H1 (cell line): ENCODE data around the gene FHAD1. TPM values are rescaled to one million over a fixed set of nuclear protein-coding genes. Genes with fewer than 3 reads are reported as not detected.
A peak's percentile ranks its signal among the peaks of the same experiment; 100 is the strongest.

Experiments
- CTCF ChIA-PET: fragments of 300-600 bp; sonication (Branson Sonifier 250); formaldehyde crosslinking; loops from one replicate; lab custom pipeline; 2021; ENCODE audit not compliant: partially characterized antibody; lab: Charles Lee
- POLR2A ChIA-PET: fragments of 300-600 bp; sonication (Branson Sonifier 250); formaldehyde crosslinking; loops from one replicate; lab custom pipeline; 2021; ENCODE audit warnings: inconsistent platforms; ENCODE audit not compliant: partially characterized antibody; lab: Charles Lee
- DNase-seq, 2 experiments: peaks; one replicate each; pipeline versions ENCODE4 v3.0.0 to v3.0.0-alpha.2; 2010 to 2022; ENCODE audit warnings: low spot score in 2 of 2, low read depth in 1 of 2, mixed read lengths in 1 of 2
- FAIRE-seq: peaks from 2 replicates; lab custom pipeline; 2011; peaks lifted over from hg19 to GRCh38; lab: Jason Lieb, UNC
- H2AFZ ChIP-seq: 2 replicates; pipeline ENCODE4 v1.8.1; 2012; ENCODE audit warnings: low read length, inconsistent platforms
- H2AK5ac ChIP-seq: 2 replicates; pipeline ENCODE4 v1.6.1; 2013; ENCODE audit warnings: low read depth, low read length
- H2BK120ac ChIP-seq: replicated peaks from 2 replicates; pipeline ENCODE3; 2013; ENCODE audit warnings: low read depth, low read length, inconsistent platforms
- H2BK12ac ChIP-seq: 2 replicates; pipeline ENCODE4 v1.6.1; 2013; ENCODE audit warnings: low read depth, low read length
- H2BK15ac ChIP-seq: 2 replicates; pipeline ENCODE4 v1.6.1; 2013; ENCODE audit warnings: low read length
- H2BK20ac ChIP-seq: 2 replicates; pipeline ENCODE4 v1.6.1; 2013; ENCODE audit warnings: low read length
- H2BK5ac ChIP-seq: 2 replicates; pipeline ENCODE4 v1.6.1; 2013; ENCODE audit warnings: low read depth, low read length
- H3K14ac ChIP-seq: 2 replicates; pipeline ENCODE4 v1.6.1; 2013; ENCODE audit warnings: inconsistent platforms; ENCODE audit not compliant: insufficient read length
- H3K18ac ChIP-seq: 2 replicates; pipeline ENCODE4 v1.6.1; 2013; ENCODE audit warnings: low read length; ENCODE audit errors: extremely low read depth
- H3K23ac ChIP-seq: 2 replicates; pipeline ENCODE4 v1.6.1; 2013; ENCODE audit warnings: inconsistent platforms; ENCODE audit not compliant: insufficient read length
- H3K23me2 ChIP-seq: 2 replicates; pipeline ENCODE4 v1.6.1; 2013; ENCODE audit warnings: low read depth, low read length
- H3K27ac ChIP-seq: 2 replicates; pipeline ENCODE4 v1.6.1; 2011; ENCODE audit warnings: low read depth, low read length, inconsistent platforms
- H3K27me3 ChIP-seq, 4 experiments: replicated peaks in 1 of 4; 1 replicate in 1 of 4; 2 replicates in 3 of 4; pipeline versions ENCODE4 v1.6.1 to v1.8.1; 2011 to 2013; ENCODE audit warnings: low read length in 3 of 4, mild to moderate bottlenecking in 3 of 4, inconsistent platforms in 2 of 4, mixed read lengths in 2 of 4, moderate library complexity in 1 of 4; ENCODE audit not compliant: control insufficient read depth in 3 of 4, insufficient read depth in 3 of 4; ENCODE audit errors: extremely low read depth in 1 of 4
- H3K36me3 ChIP-seq, 4 experiments: 2 replicates each; pipeline versions ENCODE4 v1.6.1 to v1.8.1; 2011 to 2013; ENCODE audit warnings: mild to moderate bottlenecking in 4 of 4, low read length in 3 of 4, moderate library complexity in 2 of 4, control low read depth in 1 of 4, inconsistent platforms in 1 of 4; ENCODE audit not compliant: insufficient read depth in 4 of 4, control insufficient read depth in 2 of 4
- H3K4ac ChIP-seq: replicated peaks from 2 replicates; pipeline ENCODE3; 2013; ENCODE audit warnings: low read length, low read depth, mixed read lengths, inconsistent platforms; ENCODE audit not compliant: insufficient read length
- H3K4me1 ChIP-seq, 4 experiments: replicated peaks in 1 of 4; 1 replicate in 1 of 4; 2 replicates in 3 of 4; pipeline versions ENCODE4 v1.6.1 to v1.8.1; 2011 to 2013; ENCODE audit warnings: low read length in 3 of 4, inconsistent platforms in 2 of 4, mixed read lengths in 1 of 4; ENCODE audit not compliant: insufficient read depth in 4 of 4, control insufficient read depth in 3 of 4
- H3K4me2 ChIP-seq, 2 experiments: 2 replicates each; pipeline versions ENCODE4 v1.6.1 to v1.8.1; 2011 to 2013; ENCODE audit warnings: low read depth in 2 of 2, low read length in 2 of 2, control low read depth in 1 of 2, inconsistent platforms in 1 of 2, mild to moderate bottlenecking in 1 of 2; ENCODE audit not compliant: insufficient read depth in 1 of 2
- H3K4me3 ChIP-seq, 4 experiments: fragments of 200-600, 300-600 bp in 1 of 4; sonication (generic), shearing (Covaris generic), sonication (Bioruptor Twin) in 1 of 4; 2 replicates each; pipeline versions ENCODE4 v1.5.1 to v1.8.1; 2011 to 2016; ENCODE audit warnings: low read length in 4 of 4, low read depth in 3 of 4, control low read depth in 2 of 4, inconsistent platforms in 2 of 4, mild to moderate bottlenecking in 2 of 4, mixed read lengths in 1 of 4, moderate library complexity in 1 of 4; ENCODE audit not compliant: insufficient read depth in 2 of 4; ENCODE audit errors: extremely low read depth in 1 of 4
- H3K56ac ChIP-seq: replicated peaks from 2 replicates; pipeline ENCODE3; 2013; ENCODE audit warnings: low read depth, mild to moderate bottlenecking, mixed read lengths, low read length, inconsistent platforms; ENCODE audit not compliant: insufficient read length
- H3K79me1 ChIP-seq: 2 replicates; pipeline ENCODE4 v1.6.1; 2013; ENCODE audit warnings: low read depth, low read length, control low read depth
- H3K79me2 ChIP-seq, 2 experiments: 2 replicates each; pipeline versions ENCODE4 v1.6.1 to v1.8.1; 2012 to 2013; ENCODE audit warnings: low read length in 2 of 2, mild to moderate bottlenecking in 2 of 2, inconsistent platforms in 1 of 2; ENCODE audit not compliant: insufficient read depth in 2 of 2, control insufficient read depth in 1 of 2
- H3K9ac ChIP-seq, 4 experiments: replicated peaks in 1 of 4; 1 replicate in 1 of 4; 2 replicates in 3 of 4; pipeline versions ENCODE4 v1.6.1 to v1.8.1; 2011 to 2013; ENCODE audit warnings: low read depth in 3 of 4, low read length in 3 of 4, control low read depth in 2 of 4, mild to moderate bottlenecking in 2 of 4, moderate library complexity in 2 of 4, inconsistent platforms in 1 of 4; ENCODE audit errors: extremely low read depth in 1 of 4
- H3K9me3 ChIP-seq, 2 experiments: 2 replicates each; pipeline versions ENCODE4 v1.6.1 to v1.8.1; 2012 to 2013; ENCODE audit warnings: mild to moderate bottlenecking in 2 of 2, moderate library complexity in 2 of 2, control low read depth in 1 of 2, inconsistent platforms in 1 of 2, low read depth in 1 of 2, low read length in 1 of 2, mixed read lengths in 1 of 2; ENCODE audit not compliant: insufficient read depth in 2 of 2
- H4K20me1 ChIP-seq, 2 experiments: replicated peaks in 1 of 2; 2 replicates each; pipeline versions ENCODE3 to v1.8.1; 2011 to 2013; ENCODE audit warnings: inconsistent platforms in 2 of 2, low read length in 2 of 2, mild to moderate bottlenecking in 1 of 2; ENCODE audit not compliant: insufficient read depth in 2 of 2, control insufficient read depth in 1 of 2
- H4K5ac ChIP-seq: 2 replicates; pipeline ENCODE4 v1.6.1; 2013; ENCODE audit warnings: low read length, low read depth, mixed read lengths, inconsistent platforms; ENCODE audit not compliant: insufficient read length
- H4K8ac ChIP-seq: 2 replicates; pipeline ENCODE4 v1.8.0; 2013; ENCODE audit warnings: mild to moderate bottlenecking, moderate library complexity, low read length, inconsistent platforms; ENCODE audit not compliant: insufficient read depth; ENCODE audit errors: extremely low read depth
- H4K91ac ChIP-seq: replicated peaks from 2 replicates; pipeline ENCODE3; 2013; ENCODE audit warnings: low read length, mixed read lengths, inconsistent platforms; ENCODE audit not compliant: insufficient read length
- GTF2F1 ChIP-seq: IDR thresholded peaks from 2 replicates; pipeline ENCODE4 v1.6.1; 2012; ENCODE audit warnings: low read depth, low read length, improper control_type of control experiment, borderline replicate concordance
- HDAC2 ChIP-seq, 2 experiments: fragments of 300-600 bp in 1 of 2; sonication (generic) in 1 of 2; IDR thresholded peaks; 2 replicates each; pipeline ENCODE4 v1.6.1; 2011 to 2012; ENCODE audit warnings: low read depth in 2 of 2, low read length in 2 of 2, mild to moderate bottlenecking in 2 of 2, moderate library complexity in 2 of 2, borderline replicate concordance in 1 of 2, inconsistent platforms in 1 of 2
- MAX ChIP-seq: IDR thresholded peaks from 2 replicates; pipeline ENCODE4 v1.6.1; 2012; ENCODE audit warnings: inconsistent platforms
- PHF8 ChIP-seq: fragments of 200-600 bp; sonication (generic); conservative IDR thresholded peaks from 2 replicates; pipeline ENCODE4 v1.7.1; 2012; ENCODE audit warnings: low read depth, mild to moderate bottlenecking, inconsistent platforms, low read length, moderate library complexity
- POU5F1 ChIP-seq: IDR thresholded peaks from 2 replicates; pipeline ENCODE4 v1.6.1; 2011; ENCODE audit warnings: low read depth, mild to moderate bottlenecking, low read length, moderate library complexity
- RFX5 ChIP-seq: IDR thresholded peaks from 2 replicates; pipeline ENCODE4 v1.6.1; 2011; ENCODE audit warnings: low read depth, low read length, improper control_type of control experiment, borderline replicate concordance
- TAF1 ChIP-seq: IDR thresholded peaks from 2 replicates; pipeline ENCODE4 v1.6.1; 2011; ENCODE audit warnings: mild to moderate bottlenecking, low read depth, low read length
- TAF7 ChIP-seq: optimal IDR thresholded peaks from 2 replicates; pipeline ENCODE3; 2011; ENCODE audit warnings: low read depth, mild to moderate bottlenecking, inconsistent platforms, low read length, moderate library complexity, borderline replicate concordance
- WGBS, 2 experiments: shearing (Covaris generic) in 1 of 2; methylation state at CpG; one replicate each; pipeline versions ENCODE4 v1.1.6 to v1.1.7; 2013 to 2015; ENCODE audit warnings: low lambda C conversion rate in 2 of 2, mixed read lengths in 2 of 2, inconsistent platforms in 1 of 2, low coverage in 1 of 2, missing lambda C conversion rate in 1 of 2; ENCODE audit not compliant: insufficient replicate concordance in 2 of 2, insufficient coverage in 1 of 2, insufficient read length in 1 of 2; ENCODE audit errors: extremely low coverage in 1 of 2, missing lambda C conversion rate in 1 of 2; 5-methylcytosine and 5-hydroxymethylcytosine counted together
- polyA plus RNA-seq, 7 experiments: library from polyadenylated mRNA; depleted of rRNA in 3 of 7; stranded (reverse) in 5 of 7; unstranded in 2 of 7; fragments of >200 nt in 5 of 7; fragments of 200-250 nt in 2 of 7; gene quantifications; 1 replicate in 5 of 7; 2 replicates in 1 of 7; 4 replicates in 1 of 7; pipeline versions ENCODE4 v1.2.1 to v1.2.3, GENCODE V29; 2011 to 2013; ENCODE audit warnings: missing spikeins in 2 of 7, mixed read lengths in 2 of 7
- total RNA-seq: library from RNA; stranded (reverse); fragmentation: NEBNext Ultra II Directional; extraction: Animal tissue kit (Norgen Biotek cat#: 25700); gene quantifications from 2 replicates; pipeline ENCODE4 v1.2.1, GENCODE V29; 2021
- TF ChIP-seq, protein P1 (sequence below): IDR thresholded peaks from 2 replicates; pipeline ENCODE4 v1.6.1; 2012; ENCODE audit warnings: inconsistent platforms

FHAD1 gene
- total and polyA plus RNA-seq, 2 of the 8 experiments (the other 6 are each of a cell fraction or from before 2014, with no cell fraction given): 0.39 to 0.69 TPM

DNA sequence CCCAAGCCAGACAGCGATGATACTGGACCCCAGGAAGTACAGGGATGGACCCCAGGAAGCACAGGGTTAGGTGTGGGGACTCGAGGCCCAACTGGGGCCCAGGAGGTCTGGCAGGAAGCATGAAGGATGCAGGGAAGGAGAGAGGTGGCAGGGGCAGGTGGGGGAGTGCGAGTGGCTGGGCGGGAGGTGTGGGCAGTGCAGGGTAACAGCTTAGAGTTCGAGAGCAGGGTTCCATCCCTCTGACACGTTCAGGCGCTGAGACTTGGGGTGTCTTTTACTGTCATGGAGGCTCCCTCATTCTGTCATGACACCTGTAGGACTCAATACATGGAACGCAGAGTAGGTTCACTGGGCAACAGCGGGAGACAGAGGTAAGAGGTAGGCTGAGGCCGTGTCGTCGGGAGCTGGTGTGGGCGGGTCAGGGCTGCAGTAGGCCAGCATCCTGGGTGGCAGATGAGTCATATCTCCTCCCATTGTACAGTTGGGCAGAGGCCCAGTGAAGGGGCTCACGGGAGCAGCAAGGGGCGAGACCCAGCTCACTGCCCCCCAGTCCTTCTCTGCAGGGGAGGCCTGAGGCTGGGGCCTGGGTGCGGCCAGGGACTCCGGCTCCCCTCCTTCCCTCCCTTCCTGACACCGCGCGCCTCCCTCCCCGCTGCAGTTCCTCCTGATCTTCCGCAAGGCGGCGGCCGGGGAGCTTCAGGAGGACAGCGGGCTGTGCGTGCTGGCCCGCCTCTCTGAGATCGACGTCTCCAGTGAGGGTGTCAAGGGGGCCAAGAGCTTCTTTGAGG lies 179.7 kb downstream of the FHAD1 start:
- WGBS, 2 experiments: 71% methylated on average over 30 of the region's 30 CpGs; no CpG with 5 or more reads in 1 of the 2 experiments
- H3K79me2 ChIP-seq: no peaks in the 10 kb centered on the region
- TF ChIP-seq PHF8: no peak
- no peak for TF ChIP-seq TAF1
- TF ChIP-seq, protein P1, sequence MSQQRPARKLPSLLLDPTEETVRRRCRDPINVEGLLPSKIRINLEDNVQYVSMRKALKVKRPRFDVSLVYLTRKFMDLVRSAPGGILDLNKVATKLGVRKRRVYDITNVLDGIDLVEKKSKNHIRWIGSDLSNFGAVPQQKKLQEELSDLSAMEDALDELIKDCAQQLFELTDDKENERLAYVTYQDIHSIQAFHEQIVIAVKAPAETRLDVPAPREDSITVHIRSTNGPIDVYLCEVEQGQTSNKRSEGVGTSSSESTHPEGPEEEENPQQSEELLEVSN: 0 out of 2 replicates have a peak, but pooled peaks have one; percentile 3
- no peak for TF ChIP-seq POU5F1
- TF ChIP-seq HDAC2 (IDR thresholded peaks at IDR 0.05; ENCODE audit: borderline replicate concordance in 1 of 2, low read depth in 2 of 2, low read length in 2 of 2): no peak
- no peak for TF ChIP-seq TAF7
- no peak for TF ChIP-seq RFX5
- no peak for TF ChIP-seq GTF2F1
- TF ChIP-seq MAX: no peak

More for the DNA sequence above, 179.7 kb downstream of the FHAD1 start:
- Histone ChIP-seq H3K56ac (no peak overlapping the region), H4K91ac (peak overlapping the region; percentile 74), H2BK15ac (0 out of 2 replicates have a peak overlapping the region, but pooled peaks have one; percentile 72), H2BK20ac (no peak overlapping the region), H3K23ac (no peak overlapping the region), H4K8ac (peak overlapping the region; percentile 95), H2AK5ac (no peak overlapping the region), H3K18ac (no peak overlapping the region), H2BK120ac (no peak overlapping the region), H3K4ac (no peak overlapping the region), H3K9me3 (no peaks in the 10 kb centered on the region), H3K4me3 (no peak overlapping the region), H3K27ac (no peak overlapping the region), H3K14ac (no peak overlapping the region), H3K9ac (no peak overlapping the region), H2BK12ac (no peak overlapping the region), H3K36me3 (no peaks in the 10 kb centered on the region; a peak in 2 of 8 replicates), H3K27me3 (no peaks in the 10 kb centered on the region; a peak in 1 of 7 replicates), H3K4me1 (peaks cover 0 to 7% (median 3%) of the 10 kb centered on the region in 4 experiments; a peak in 3 of 7 replicates), H3K4me2 (no peak overlapping the region), H2AFZ (no peak overlapping the region), H2BK5ac (no peak overlapping the region), H3K23me2 (no peaks in the 10 kb centered on the region), H4K20me1 (peaks cover 3 to 5% of the 10 kb centered on the region in 2 experiments), H3K79me1 (no peaks in the 10 kb centered on the region), H4K5ac (no peak overlapping the region)
- peak in 1 of 2 experiments; percentile 67 for DNase-seq
- POLR2A ChIA-PET: interaction anchor here (0.8 kb wide), 1 partner anchor 62 kb away, joined by 3 read pairs; no protein-coding TSS in a partner anchor
- no peak for FAIRE-seq
- CTCF ChIA-PET: interaction anchor here (0.7 to 16.9 kb wide), 26 partner anchors 9 to 315 kb away, joined by 3 to 170 read pairs (median 3); no protein-coding TSS in a partner anchor
